GM23338 (cell line): ENCODE data around the gene AMDHD1. TPM values are rescaled to one million over a fixed set of nuclear protein-coding genes. Genes with fewer than 3 reads are reported as not detected.

Experiments used
- ATAC-seq: fragments of 200-7000 bp; cut with Tn5 transposase; 3 replicates; pipeline ENCODE4 v1.9.1; 2020
- DNase-seq: peaks from one replicate; pipeline ENCODE4 v3.0.0-alpha.2; 2015; ENCODE audit warnings: low spot score
- H2AFZ ChIP-seq: fragments of 200-600 bp; sonication (generic); 2 replicates; pipeline ENCODE4 v1.8.0; 2016; ENCODE audit warnings: antibody characterized with exemption, mild to moderate bottlenecking, moderate library complexity
- H3F3A ChIP-seq: fragments of 200-600 bp; sonication (generic); replicated peaks from 2 replicates; pipeline ENCODE4 v1.8.0; 2017; ENCODE audit warnings: antibody characterized with exemption, mixed run types, low read depth
- H3K27ac ChIP-seq: fragments of 200-600 bp; sonication (generic); 2 replicates; pipeline ENCODE4 v1.6.1; 2016; ENCODE audit warnings: low read depth
- H3K27me3 ChIP-seq: fragments of 200-600 bp; sonication (generic); 2 replicates; pipeline ENCODE4 v1.8.0; 2016; ENCODE audit warnings: mild to moderate bottlenecking, mixed run types, moderate library complexity; ENCODE audit not compliant: insufficient read depth
- H3K36me3 ChIP-seq: fragments of 200-600 bp; sonication (generic); 2 replicates; pipeline ENCODE4 v1.8.0; 2016; ENCODE audit warnings: mild to moderate bottlenecking; ENCODE audit not compliant: insufficient read depth
- H3K4me1 ChIP-seq: fragments of 200-600 bp; sonication (generic); 2 replicates; pipeline ENCODE4 v1.8.0; 2016; ENCODE audit warnings: mild to moderate bottlenecking, moderate library complexity; ENCODE audit not compliant: insufficient read depth
- H3K4me2 ChIP-seq: fragments of 200-600 bp; sonication (generic); 2 replicates; pipeline ENCODE4 v1.7.1; 2017; ENCODE audit warnings: mixed run types
- H3K4me3 ChIP-seq: fragments of 200-600 bp; sonication (generic); 2 replicates; pipeline ENCODE4 v1.6.1; 2016; ENCODE audit warnings: mixed run types
- H3K79me2 ChIP-seq: fragments of 200-600 bp; sonication (generic); replicated peaks from 2 replicates; pipeline ENCODE4 v1.8.0; 2017; ENCODE audit warnings: mild to moderate bottlenecking; ENCODE audit not compliant: insufficient read depth
- H3K9me2 ChIP-seq: fragments of 200-600 bp; sonication (generic); 2 replicates; pipeline ENCODE4 v1.8.0; 2017; ENCODE audit not compliant: insufficient read depth
- H4K20me1 ChIP-seq: fragments of 200-600 bp; sonication (generic); replicated peaks from 2 replicates; pipeline ENCODE4 v1.8.0; 2017; ENCODE audit warnings: mild to moderate bottlenecking; ENCODE audit not compliant: insufficient read depth
- H3K27ac Mint-ChIP-seq: 2 replicates; pipeline ENCODE4 v1.8.0; 2020; ENCODE audit warnings: inconsistent platforms, mild to moderate bottlenecking, moderate library complexity, mixed read lengths
- H3K27me3 Mint-ChIP-seq: 3 replicates; pipeline ENCODE4 v1.8.0; 2022; ENCODE audit warnings: low read depth, mild to moderate bottlenecking, moderate library complexity, mixed read lengths, inconsistent platforms; ENCODE audit not compliant: insufficient read depth, poor library complexity
- H3K36me3 Mint-ChIP-seq: 3 replicates; pipeline ENCODE4 v1.8.0; 2021; ENCODE audit warnings: low read depth, mild to moderate bottlenecking, inconsistent platforms, moderate library complexity, mixed read lengths
- H3K4me1 Mint-ChIP-seq: 3 replicates; pipeline ENCODE4 v1.8.0; 2020; ENCODE audit warnings: mild to moderate bottlenecking, inconsistent platforms, mixed read lengths
- H3K4me3 Mint-ChIP-seq: 3 replicates; pipeline ENCODE4 v1.8.0; 2021; ENCODE audit warnings: moderate library complexity, mild to moderate bottlenecking, inconsistent platforms, mixed read lengths
- H3K9me3 Mint-ChIP-seq: 3 replicates; pipeline ENCODE4 v1.8.0; 2020; ENCODE audit warnings: moderate library complexity, mild to moderate bottlenecking, inconsistent platforms, mixed read lengths
- CREB1 ChIP-seq: fragments of 250-450 bp; sonication (Bioruptor Pico); IDR thresholded peaks from 2 replicates; pipeline ENCODE4 v1.5.0; 2020; ENCODE audit warnings: low read depth, mild to moderate bottlenecking, moderate library complexity
- EZH2 ChIP-seq: fragments of 200-600 bp; sonication (generic); IDR thresholded peaks from one replicate; pipeline ENCODE4 v1.8.0; 2017; ENCODE audit warnings: antibody characterized with exemption, mild to moderate bottlenecking, low read depth; ENCODE audit not compliant: unreplicated experiment
- EZH2phosphoT487 ChIP-seq: fragments of 200-600 bp; sonication (generic); IDR thresholded peaks from one replicate; pipeline ENCODE4 v1.8.1; 2018; ENCODE audit warnings: antibody characterized with exemption; ENCODE audit not compliant: unreplicated experiment
- JUNB ChIP-seq: IDR thresholded peaks from one replicate; pipeline ENCODE4 v1.6.1; 2016; ENCODE audit warnings: antibody characterized with exemption; ENCODE audit not compliant: unreplicated experiment
- NANOG ChIP-seq: IDR thresholded peaks from 2 replicates; pipeline ENCODE4 v1.6.1; 2016; ENCODE audit warnings: antibody characterized with exemption, borderline replicate concordance
- POLR2AphosphoS5 ChIP-seq: IDR thresholded peaks from 2 replicates; pipeline ENCODE4 v1.6.1; 2016; ENCODE audit warnings: antibody characterized with exemption, low read depth
- STAT1 ChIP-seq: IDR thresholded peaks from one replicate; pipeline ENCODE4 v1.6.1; 2016; ENCODE audit warnings: antibody characterized with exemption; ENCODE audit not compliant: unreplicated experiment
- ZNF114 ChIP-seq: fragments of 250-450 bp; sonication (Bioruptor Pico); IDR thresholded peaks from 2 replicates; pipeline ENCODE4 v1.5.0; 2020; ENCODE audit warnings: mild to moderate bottlenecking, moderate library complexity
- ZNF331 ChIP-seq: fragments of 250-450 bp; sonication (Bioruptor Pico); IDR thresholded peaks from 2 replicates; pipeline ENCODE4 v1.5.0; 2020; ENCODE audit warnings: low read depth, mild to moderate bottlenecking, moderate library complexity
- polyA plus RNA-seq: library from polyadenylated mRNA; unstranded; fragments of >200 nt; fragmentation: Nextera tagmentation; extraction: Ambion mirVana; gene quantifications from 2 replicates; pipeline ENCODE4 v1.2.1, GENCODE V29; 2016
- total RNA-seq: library from RNA; depleted of rRNA; stranded (reverse); fragments of >200 nt; shearing (Covaris generic); gene quantifications from 2 replicates; pipeline ENCODE4 v1.2.3, GENCODE V29; 2014
- TF ChIP-seq, protein P1 (sequence below), 2 experiments: fragments of 200-600 bp in 1 of 2; sonication (generic) in 1 of 2; conservative IDR thresholded peaks; 2 replicates each; pipeline versions ENCODE4 v1.5.1 to v1.6.1; 2016 to 2017; ENCODE audit warnings: antibody characterized with exemption in 2 of 2, low read depth in 2 of 2, mild to moderate bottlenecking in 2 of 2, moderate library complexity in 1 of 2
- TF ChIP-seq, protein P2 (sequence below): IDR thresholded peaks from 2 replicates; pipeline ENCODE4 v1.6.1; 2016; ENCODE audit warnings: antibody characterized with exemption
- TF ChIP-seq, protein P3 (sequence below): IDR thresholded peaks from one replicate; pipeline ENCODE4 v1.6.1; 2018; ENCODE audit warnings: antibody characterized with exemption; ENCODE audit not compliant: unreplicated experiment

AMDHD1 gene
- total and polyA plus RNA-seq, 2 experiments from 2014 or later, result 0.21 to 0.24 TPM

DNA sequence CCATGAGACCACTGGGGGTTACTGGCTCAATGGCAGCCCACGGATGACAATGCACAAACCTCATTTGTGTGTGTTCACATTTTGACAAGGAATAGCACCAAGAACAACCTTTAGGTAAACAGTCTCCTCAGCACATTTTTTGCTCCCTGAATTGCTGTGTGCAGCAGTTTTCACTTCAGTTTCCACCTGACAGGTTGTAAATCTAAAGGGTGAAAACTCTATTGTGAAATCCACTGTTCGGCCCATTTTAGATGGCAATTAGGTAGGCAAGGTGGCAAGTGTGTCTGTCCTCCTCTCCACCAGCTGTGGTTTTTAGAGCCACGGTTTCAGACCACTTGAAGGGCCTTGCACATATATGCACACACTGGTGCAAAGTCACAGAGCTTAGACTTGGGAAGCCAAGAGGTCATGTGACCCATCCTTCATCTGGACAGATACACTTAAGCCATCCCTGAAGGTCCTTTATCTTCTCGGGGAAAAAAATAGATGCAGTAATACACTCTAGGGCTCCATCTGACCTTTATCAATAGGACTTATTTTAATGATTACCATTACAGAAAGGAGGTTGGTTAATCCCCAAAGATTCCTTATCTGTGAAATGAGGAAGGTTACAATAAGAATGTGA is 29.8 kb downstream of the AMDHD1 start:
- DNase-seq (no peak), ATAC-seq (no peak)
- Histone ChIP-seq H3K27me3 (no peaks in the 10 kb centered on the region), H3F3A (no peaks in the 10 kb centered on the region), H2AFZ (no peak overlapping the region; the same call in 1 of the 2 replicates), H3K79me2 (no peaks in the 10 kb centered on the region), H3K4me1 (0 out of 2 replicates have a peak, but pooled peaks cover 3% of the 10 kb centered on the region), H3K36me3 (no peaks in the 10 kb centered on the region), H3K4me2 (no peak overlapping the region), H3K4me3 (no peak overlapping the region), H3K9me2 (no peaks in the 10 kb centered on the region), H3K27ac (no peak overlapping the region), H4K20me1 (no peaks in the 10 kb centered on the region)
- Mint-ChIP-seq H3K36me3 (peaks cover 11% of the 10 kb centered on the region), H3K27ac (no peak overlapping the region), H3K9me3 (peaks cover 11% of the 10 kb centered on the region), H3K27me3 (peaks cover 4% of the 10 kb centered on the region), H3K4me1 (peaks cover 18% of the 10 kb centered on the region), H3K4me3 (no peak overlapping the region)
- TF ChIP-seq POLR2AphosphoS5 (no peak), JUNB (no peak), STAT1 (no peak), CREB1 (CRISPR knock-in tag) (no peak), NANOG (no peak), ZNF331 (CRISPR knock-in tag) (no peak), EZH2 (no peak)

DNA sequence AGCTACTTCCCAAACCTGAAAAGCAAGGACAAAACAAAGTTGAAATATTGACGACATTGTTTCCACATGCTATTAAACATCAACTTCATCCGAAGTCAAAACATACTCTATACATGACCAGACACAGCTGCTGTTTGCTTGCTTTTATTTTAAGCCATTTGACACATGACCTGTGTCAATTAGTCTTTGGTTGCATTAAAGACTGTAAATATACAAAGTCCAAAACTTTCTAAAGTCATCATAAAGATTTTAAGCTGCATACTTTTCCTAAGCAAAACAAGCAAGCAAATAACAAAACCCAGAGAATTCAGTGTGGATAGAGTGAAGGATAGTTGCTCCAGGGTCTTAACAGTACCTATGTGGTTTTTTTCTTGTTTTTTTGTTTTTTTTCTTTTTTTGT is 31.2 kb downstream of the AMDHD1 start:
- Histone ChIP-seq H3K79me2 (no peaks in the 10 kb centered on the region), H3F3A (no peaks in the 10 kb centered on the region), H3K4me3 (no peak overlapping the region), H2AFZ (no peak overlapping the region), H3K4me1 (0 out of 2 replicates have a peak, but pooled peaks cover 3% of the 10 kb centered on the region), H3K27ac (no peak overlapping the region), H3K4me2 (no peak overlapping the region), H3K9me2 (no peaks in the 10 kb centered on the region), H3K27me3 (no peaks in the 10 kb centered on the region), H3K36me3 (no peaks in the 10 kb centered on the region), H4K20me1 (no peaks in the 10 kb centered on the region)
- DNase-seq (no peak), ATAC-seq (no peak)
- Mint-ChIP-seq H3K36me3 (peaks cover 11% of the 10 kb centered on the region), H3K27me3 (peaks cover 4% of the 10 kb centered on the region), H3K4me3 (no peak overlapping the region), H3K9me3 (peaks cover 11% of the 10 kb centered on the region), H3K4me1 (peaks cover 22% of the 10 kb centered on the region), H3K27ac (no peak overlapping the region)
- TF ChIP-seq STAT1, result no peak
- no peak for TF ChIP-seq ZNF114 (CRISPR knock-in tag)
- TF ChIP-seq, protein P1, sequence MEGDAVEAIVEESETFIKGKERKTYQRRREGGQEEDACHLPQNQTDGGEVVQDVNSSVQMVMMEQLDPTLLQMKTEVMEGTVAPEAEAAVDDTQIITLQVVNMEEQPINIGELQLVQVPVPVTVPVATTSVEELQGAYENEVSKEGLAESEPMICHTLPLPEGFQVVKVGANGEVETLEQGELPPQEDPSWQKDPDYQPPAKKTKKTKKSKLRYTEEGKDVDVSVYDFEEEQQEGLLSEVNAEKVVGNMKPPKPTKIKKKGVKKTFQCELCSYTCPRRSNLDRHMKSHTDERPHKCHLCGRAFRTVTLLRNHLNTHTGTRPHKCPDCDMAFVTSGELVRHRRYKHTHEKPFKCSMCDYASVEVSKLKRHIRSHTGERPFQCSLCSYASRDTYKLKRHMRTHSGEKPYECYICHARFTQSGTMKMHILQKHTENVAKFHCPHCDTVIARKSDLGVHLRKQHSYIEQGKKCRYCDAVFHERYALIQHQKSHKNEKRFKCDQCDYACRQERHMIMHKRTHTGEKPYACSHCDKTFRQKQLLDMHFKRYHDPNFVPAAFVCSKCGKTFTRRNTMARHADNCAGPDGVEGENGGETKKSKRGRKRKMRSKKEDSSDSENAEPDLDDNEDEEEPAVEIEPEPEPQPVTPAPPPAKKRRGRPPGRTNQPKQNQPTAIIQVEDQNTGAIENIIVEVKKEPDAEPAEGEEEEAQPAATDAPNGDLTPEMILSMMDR (conservative IDR thresholded peaks at IDR 0.05; ENCODE audit: low read depth in 2 of 2), result no peak
- TF ChIP-seq, protein P2, sequence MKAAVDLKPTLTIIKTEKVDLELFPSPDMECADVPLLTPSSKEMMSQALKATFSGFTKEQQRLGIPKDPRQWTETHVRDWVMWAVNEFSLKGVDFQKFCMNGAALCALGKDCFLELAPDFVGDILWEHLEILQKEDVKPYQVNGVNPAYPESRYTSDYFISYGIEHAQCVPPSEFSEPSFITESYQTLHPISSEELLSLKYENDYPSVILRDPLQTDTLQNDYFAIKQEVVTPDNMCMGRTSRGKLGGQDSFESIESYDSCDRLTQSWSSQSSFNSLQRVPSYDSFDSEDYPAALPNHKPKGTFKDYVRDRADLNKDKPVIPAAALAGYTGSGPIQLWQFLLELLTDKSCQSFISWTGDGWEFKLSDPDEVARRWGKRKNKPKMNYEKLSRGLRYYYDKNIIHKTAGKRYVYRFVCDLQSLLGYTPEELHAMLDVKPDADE, result no peak
- TF ChIP-seq POLR2AphosphoS5, result no peak
- no peak for TF ChIP-seq ZNF331 (CRISPR knock-in tag)
- no peak for TF ChIP-seq JUNB
- TF ChIP-seq, protein P3, sequence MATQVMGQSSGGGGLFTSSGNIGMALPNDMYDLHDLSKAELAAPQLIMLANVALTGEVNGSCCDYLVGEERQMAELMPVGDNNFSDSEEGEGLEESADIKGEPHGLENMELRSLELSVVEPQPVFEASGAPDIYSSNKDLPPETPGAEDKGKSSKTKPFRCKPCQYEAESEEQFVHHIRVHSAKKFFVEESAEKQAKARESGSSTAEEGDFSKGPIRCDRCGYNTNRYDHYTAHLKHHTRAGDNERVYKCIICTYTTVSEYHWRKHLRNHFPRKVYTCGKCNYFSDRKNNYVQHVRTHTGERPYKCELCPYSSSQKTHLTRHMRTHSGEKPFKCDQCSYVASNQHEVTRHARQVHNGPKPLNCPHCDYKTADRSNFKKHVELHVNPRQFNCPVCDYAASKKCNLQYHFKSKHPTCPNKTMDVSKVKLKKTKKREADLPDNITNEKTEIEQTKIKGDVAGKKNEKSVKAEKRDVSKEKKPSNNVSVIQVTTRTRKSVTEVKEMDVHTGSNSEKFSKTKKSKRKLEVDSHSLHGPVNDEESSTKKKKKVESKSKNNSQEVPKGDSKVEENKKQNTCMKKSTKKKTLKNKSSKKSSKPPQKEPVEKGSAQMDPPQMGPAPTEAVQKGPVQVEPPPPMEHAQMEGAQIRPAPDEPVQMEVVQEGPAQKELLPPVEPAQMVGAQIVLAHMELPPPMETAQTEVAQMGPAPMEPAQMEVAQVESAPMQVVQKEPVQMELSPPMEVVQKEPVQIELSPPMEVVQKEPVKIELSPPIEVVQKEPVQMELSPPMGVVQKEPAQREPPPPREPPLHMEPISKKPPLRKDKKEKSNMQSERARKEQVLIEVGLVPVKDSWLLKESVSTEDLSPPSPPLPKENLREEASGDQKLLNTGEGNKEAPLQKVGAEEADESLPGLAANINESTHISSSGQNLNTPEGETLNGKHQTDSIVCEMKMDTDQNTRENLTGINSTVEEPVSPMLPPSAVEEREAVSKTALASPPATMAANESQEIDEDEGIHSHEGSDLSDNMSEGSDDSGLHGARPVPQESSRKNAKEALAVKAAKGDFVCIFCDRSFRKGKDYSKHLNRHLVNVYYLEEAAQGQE, result no peak
- TF ChIP-seq EZH2phosphoT487, result no peak
- no peak for TF ChIP-seq NANOG
